H1 (cell line): ENCODE data around the gene EFCAB10. TPM values are rescaled to one million over a fixed set of nuclear protein-coding genes. Genes with fewer than 3 reads are reported as not detected.

Experiments used
- CTCF ChIA-PET: fragments of 300-600 bp; sonication (Branson Sonifier 250); formaldehyde crosslinking; loops from one replicate; lab custom pipeline; 2021; ENCODE audit not compliant: partially characterized antibody; lab: Charles Lee
- POLR2A ChIA-PET: fragments of 300-600 bp; sonication (Branson Sonifier 250); formaldehyde crosslinking; loops from one replicate; lab custom pipeline; 2021; ENCODE audit warnings: inconsistent platforms; ENCODE audit not compliant: partially characterized antibody; lab: Charles Lee
- DNase-seq, 2 experiments: peaks; one replicate each; pipeline versions ENCODE4 v3.0.0 to v3.0.0-alpha.2; 2010 to 2022; ENCODE audit warnings: low spot score in 2 of 2, low read depth in 1 of 2, mixed read lengths in 1 of 2
- FAIRE-seq: peaks from 2 replicates; lab custom pipeline; 2011; peaks lifted over from hg19 to GRCh38; lab: Jason Lieb, UNC
- H2AFZ ChIP-seq: 2 replicates; pipeline ENCODE4 v1.8.1; 2012; ENCODE audit warnings: low read length, inconsistent platforms
- H2AK5ac ChIP-seq: 2 replicates; pipeline ENCODE4 v1.6.1; 2013; ENCODE audit warnings: low read depth, low read length
- H2BK120ac ChIP-seq: replicated peaks from 2 replicates; pipeline ENCODE3; 2013; ENCODE audit warnings: low read depth, low read length, inconsistent platforms
- H2BK12ac ChIP-seq: 2 replicates; pipeline ENCODE4 v1.6.1; 2013; ENCODE audit warnings: low read depth, low read length
- H2BK15ac ChIP-seq: 2 replicates; pipeline ENCODE4 v1.6.1; 2013; ENCODE audit warnings: low read length
- H2BK20ac ChIP-seq: 2 replicates; pipeline ENCODE4 v1.6.1; 2013; ENCODE audit warnings: low read length
- H2BK5ac ChIP-seq: 2 replicates; pipeline ENCODE4 v1.6.1; 2013; ENCODE audit warnings: low read depth, low read length
- H3K14ac ChIP-seq: 2 replicates; pipeline ENCODE4 v1.6.1; 2013; ENCODE audit warnings: inconsistent platforms; ENCODE audit not compliant: insufficient read length
- H3K18ac ChIP-seq: 2 replicates; pipeline ENCODE4 v1.6.1; 2013; ENCODE audit warnings: low read length; ENCODE audit errors: extremely low read depth
- H3K23ac ChIP-seq: 2 replicates; pipeline ENCODE4 v1.6.1; 2013; ENCODE audit warnings: inconsistent platforms; ENCODE audit not compliant: insufficient read length
- H3K23me2 ChIP-seq: 2 replicates; pipeline ENCODE4 v1.6.1; 2013; ENCODE audit warnings: low read depth, low read length
- H3K27ac ChIP-seq: 2 replicates; pipeline ENCODE4 v1.6.1; 2011; ENCODE audit warnings: low read depth, low read length, inconsistent platforms
- H3K27me3 ChIP-seq, 4 experiments: replicated peaks in 1 of 4; 1 replicate in 1 of 4; 2 replicates in 3 of 4; pipeline versions ENCODE4 v1.6.1 to v1.8.1; 2011 to 2013; ENCODE audit warnings: low read length in 3 of 4, mild to moderate bottlenecking in 3 of 4, inconsistent platforms in 2 of 4, mixed read lengths in 2 of 4, moderate library complexity in 1 of 4; ENCODE audit not compliant: control insufficient read depth in 3 of 4, insufficient read depth in 3 of 4; ENCODE audit errors: extremely low read depth in 1 of 4
- H3K36me3 ChIP-seq, 4 experiments: 2 replicates each; pipeline versions ENCODE4 v1.6.1 to v1.8.1; 2011 to 2013; ENCODE audit warnings: mild to moderate bottlenecking in 4 of 4, low read length in 3 of 4, moderate library complexity in 2 of 4, control low read depth in 1 of 4, inconsistent platforms in 1 of 4; ENCODE audit not compliant: insufficient read depth in 4 of 4, control insufficient read depth in 2 of 4
- H3K4ac ChIP-seq: replicated peaks from 2 replicates; pipeline ENCODE3; 2013; ENCODE audit warnings: low read length, low read depth, mixed read lengths, inconsistent platforms; ENCODE audit not compliant: insufficient read length
- H3K4me1 ChIP-seq, 4 experiments: replicated peaks in 1 of 4; 1 replicate in 1 of 4; 2 replicates in 3 of 4; pipeline versions ENCODE4 v1.6.1 to v1.8.1; 2011 to 2013; ENCODE audit warnings: low read length in 3 of 4, inconsistent platforms in 2 of 4, mixed read lengths in 1 of 4; ENCODE audit not compliant: insufficient read depth in 4 of 4, control insufficient read depth in 3 of 4
- H3K4me2 ChIP-seq, 2 experiments: 2 replicates each; pipeline versions ENCODE4 v1.6.1 to v1.8.1; 2011 to 2013; ENCODE audit warnings: low read depth in 2 of 2, low read length in 2 of 2, control low read depth in 1 of 2, inconsistent platforms in 1 of 2, mild to moderate bottlenecking in 1 of 2; ENCODE audit not compliant: insufficient read depth in 1 of 2
- H3K4me3 ChIP-seq, 4 experiments: fragments of 200-600, 300-600 bp in 1 of 4; sonication (generic), shearing (Covaris generic), sonication (Bioruptor Twin) in 1 of 4; 2 replicates each; pipeline versions ENCODE4 v1.5.1 to v1.8.1; 2011 to 2016; ENCODE audit warnings: low read length in 4 of 4, low read depth in 3 of 4, control low read depth in 2 of 4, inconsistent platforms in 2 of 4, mild to moderate bottlenecking in 2 of 4, mixed read lengths in 1 of 4, moderate library complexity in 1 of 4; ENCODE audit not compliant: insufficient read depth in 2 of 4; ENCODE audit errors: extremely low read depth in 1 of 4
- H3K56ac ChIP-seq: replicated peaks from 2 replicates; pipeline ENCODE3; 2013; ENCODE audit warnings: low read depth, mild to moderate bottlenecking, mixed read lengths, low read length, inconsistent platforms; ENCODE audit not compliant: insufficient read length
- H3K79me1 ChIP-seq: 2 replicates; pipeline ENCODE4 v1.6.1; 2013; ENCODE audit warnings: low read depth, low read length, control low read depth
- H3K79me2 ChIP-seq, 2 experiments: 2 replicates each; pipeline versions ENCODE4 v1.6.1 to v1.8.1; 2012 to 2013; ENCODE audit warnings: low read length in 2 of 2, mild to moderate bottlenecking in 2 of 2, inconsistent platforms in 1 of 2; ENCODE audit not compliant: insufficient read depth in 2 of 2, control insufficient read depth in 1 of 2
- H3K9ac ChIP-seq, 4 experiments: replicated peaks in 1 of 4; 1 replicate in 1 of 4; 2 replicates in 3 of 4; pipeline versions ENCODE4 v1.6.1 to v1.8.1; 2011 to 2013; ENCODE audit warnings: low read depth in 3 of 4, low read length in 3 of 4, control low read depth in 2 of 4, mild to moderate bottlenecking in 2 of 4, moderate library complexity in 2 of 4, inconsistent platforms in 1 of 4; ENCODE audit errors: extremely low read depth in 1 of 4
- H3K9me3 ChIP-seq, 2 experiments: 2 replicates each; pipeline versions ENCODE4 v1.6.1 to v1.8.1; 2012 to 2013; ENCODE audit warnings: mild to moderate bottlenecking in 2 of 2, moderate library complexity in 2 of 2, control low read depth in 1 of 2, inconsistent platforms in 1 of 2, low read depth in 1 of 2, low read length in 1 of 2, mixed read lengths in 1 of 2; ENCODE audit not compliant: insufficient read depth in 2 of 2
- H4K20me1 ChIP-seq, 2 experiments: replicated peaks in 1 of 2; 2 replicates each; pipeline versions ENCODE3 to v1.8.1; 2011 to 2013; ENCODE audit warnings: inconsistent platforms in 2 of 2, low read length in 2 of 2, mild to moderate bottlenecking in 1 of 2; ENCODE audit not compliant: insufficient read depth in 2 of 2, control insufficient read depth in 1 of 2
- H4K5ac ChIP-seq: 2 replicates; pipeline ENCODE4 v1.6.1; 2013; ENCODE audit warnings: low read length, low read depth, mixed read lengths, inconsistent platforms; ENCODE audit not compliant: insufficient read length
- H4K8ac ChIP-seq: 2 replicates; pipeline ENCODE4 v1.8.0; 2013; ENCODE audit warnings: mild to moderate bottlenecking, moderate library complexity, low read length, inconsistent platforms; ENCODE audit not compliant: insufficient read depth; ENCODE audit errors: extremely low read depth
- H4K91ac ChIP-seq: replicated peaks from 2 replicates; pipeline ENCODE3; 2013; ENCODE audit warnings: low read length, mixed read lengths, inconsistent platforms; ENCODE audit not compliant: insufficient read length
- ASH2L ChIP-seq: fragments of 200-600, 300-600 bp; sonication (generic); IDR thresholded peaks from one replicate; pipeline ENCODE4 v1.7.1; 2017; ENCODE audit warnings: low read length
- NRF1 ChIP-seq: IDR thresholded peaks from 2 replicates; pipeline ENCODE4 v1.6.1; 2011; ENCODE audit warnings: mild to moderate bottlenecking, low read depth, low read length, improper control_type of control experiment
- WGBS, 2 experiments: shearing (Covaris generic) in 1 of 2; methylation state at CpG; one replicate each; pipeline versions ENCODE4 v1.1.6 to v1.1.7; 2013 to 2015; ENCODE audit warnings: low lambda C conversion rate in 2 of 2, mixed read lengths in 2 of 2, inconsistent platforms in 1 of 2, low coverage in 1 of 2, missing lambda C conversion rate in 1 of 2; ENCODE audit not compliant: insufficient replicate concordance in 2 of 2, insufficient coverage in 1 of 2, insufficient read length in 1 of 2; ENCODE audit errors: extremely low coverage in 1 of 2, missing lambda C conversion rate in 1 of 2; 5-methylcytosine and 5-hydroxymethylcytosine counted together
- polyA plus RNA-seq, 7 experiments: library from polyadenylated mRNA; depleted of rRNA in 3 of 7; stranded (reverse) in 5 of 7; unstranded in 2 of 7; fragments of >200 nt in 5 of 7; fragments of 200-250 nt in 2 of 7; gene quantifications; 1 replicate in 5 of 7; 2 replicates in 1 of 7; 4 replicates in 1 of 7; pipeline versions ENCODE4 v1.2.1 to v1.2.3, GENCODE V29; 2011 to 2013; ENCODE audit warnings: missing spikeins in 2 of 7, mixed read lengths in 2 of 7
- total RNA-seq: library from RNA; stranded (reverse); fragmentation: NEBNext Ultra II Directional; extraction: Animal tissue kit (Norgen Biotek cat#: 25700); gene quantifications from 2 replicates; pipeline ENCODE4 v1.2.1, GENCODE V29; 2021

EFCAB10 gene
- total and polyA plus RNA-seq, 2 of the 8 experiments (the other 6 are each of a cell fraction or from before 2014, with no cell fraction given): 0.80 to 3.1 TPM

DNA sequence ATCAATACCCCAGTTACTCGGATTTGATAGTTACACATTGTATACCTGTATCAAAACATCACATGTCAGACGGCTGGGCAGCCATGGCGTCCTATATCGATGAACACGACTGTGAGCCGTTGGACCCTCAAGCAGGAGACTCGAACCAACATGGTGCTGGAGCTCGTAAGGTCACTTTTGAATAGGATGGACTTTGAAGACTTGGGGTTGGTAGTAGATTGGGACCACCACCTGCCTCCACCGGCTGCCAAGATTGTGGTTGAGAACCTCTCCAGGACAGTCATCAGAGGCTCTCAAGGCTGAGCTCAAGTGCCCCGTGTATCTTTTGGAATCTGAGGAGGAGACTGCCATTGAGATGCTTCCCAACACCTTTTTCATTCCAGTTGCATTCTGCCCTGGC, 51.2 kb downstream of the EFCAB10 start:
- no peak overlapping the region for H2AFZ ChIP-seq
- H2BK120ac ChIP-seq: no peak overlapping the region
- no peak for FAIRE-seq
- no peak overlapping the region for H2BK5ac ChIP-seq
- no peaks in the 10 kb centered on the region for H3K79me1 ChIP-seq
- H3K4me3 ChIP-seq: no peak overlapping the region
- H3K27me3 ChIP-seq: no peaks in the 10 kb centered on the region
- H3K4me2 ChIP-seq: no peak overlapping the region
- no peaks in the 10 kb centered on the region; a peak in 1 of 8 replicates for H3K36me3 ChIP-seq
- H3K9ac ChIP-seq: no peak overlapping the region
- POLR2A ChIA-PET: interaction anchor here (0.5 to 6.0 kb wide), 2 partner anchors 9 to 514 kb away, joined by 3 to 77 read pairs; partner anchors contain the start of gene PUS7
- H3K4me1 ChIP-seq: peaks cover 0 to 4% (median 0%) of the 10 kb centered on the region in 4 experiments; a peak in 2 of 7 replicates
- H4K8ac ChIP-seq: no peak overlapping the region
- no peak overlapping the region for H4K91ac ChIP-seq
- peaks cover 7% of the 10 kb centered on the region; the same call in 1 of the 2 replicates for H3K23me2 ChIP-seq
- H3K4ac ChIP-seq: no peak overlapping the region
- H2BK15ac ChIP-seq: no peak overlapping the region
- H2BK12ac ChIP-seq: no peak overlapping the region
- H2BK20ac ChIP-seq: no peak overlapping the region
- H3K27ac ChIP-seq: no peak overlapping the region
- 94% methylated on average over 10 of the region's 10 CpGs; no CpG with 5 or more reads in 1 of the 2 experiments for WGBS, 2 experiments
- H3K23ac ChIP-seq: no peak overlapping the region
- H2AK5ac ChIP-seq: no peak overlapping the region
- no peak for DNase-seq
- H4K20me1 ChIP-seq: no peaks in the 10 kb centered on the region
- CTCF ChIA-PET: interaction anchor here (0.9 to 3.6 kb wide), 4 partner anchors 10 to 541 kb away, joined by 3 to 35 read pairs (median 3); no protein-coding TSS in a partner anchor
- no peak overlapping the region for H3K14ac ChIP-seq
- no peak overlapping the region for H4K5ac ChIP-seq
- H3K9me3 ChIP-seq: no peaks in the 10 kb centered on the region
- no peak overlapping the region for H3K18ac ChIP-seq
- H3K79me2 ChIP-seq: peaks cover 0 to 12% of the 10 kb centered on the region in 2 experiments; a peak in 1 of 4 replicates
- H3K56ac ChIP-seq: no peak overlapping the region
- no peak for TF ChIP-seq ASH2L
- no peak for TF ChIP-seq NRF1
